HG03354 (cell line): Measurements from ENCODE around the gene IL10RB.

ENCODE experiments used
- ATAC-seq: cut with Tn5 transposase; IDR thresholded peaks from one replicate; pipeline ENCODE4 v1.9.1; 2021; ENCODE audit warnings: mild to moderate bottlenecking; ENCODE audit not compliant: unreplicated experiment, poor library complexity, severe bottlenecking

The IL10RB gene

GRCh38 chr21:33324291-33325221, 58.4 kb downstream of the IL10RB start, which contains the start of gene IFNAR1:
Gene IFNAR1, plus strand, starts transcription at chr21:33324970. Its CDS starts 86 bp downstream, at chr21:33325056.
- peak; percentile 88 for ATAC-seq

GRCh38 chr21:33325222-33326067, 59.3 kb downstream of the IL10RB start:
- ATAC-seq = peak; percentile 42

- ATAC-seq = no peak
Observed at GRCh38 chr21:33327326-33327725, 61.2 kb downstream of the IL10RB start.

- no peak for ATAC-seq
Observed at GRCh38 chr21:33327792-33328433, 61.7 kb downstream of the IL10RB start.

GRCh38 chr21:33330726-33331125, 64.6 kb downstream of the IL10RB start:
- ATAC-seq = no peak

GRCh38 chr21:33332143-33332542, 66.0 kb downstream of the IL10RB start:
- peak; percentile 78 for ATAC-seq

- ATAC-seq = no peak
Observed at GRCh38 chr21:33334191-33334590, 68.0 kb downstream of the IL10RB start.

GRCh38 chr21:33334824-33335223, 68.7 kb downstream of the IL10RB start:
- no peak for ATAC-seq

GRCh38 chr21:33339135-33339534, 73.0 kb downstream of the IL10RB start:
- no peak for ATAC-seq

GRCh38 chr21:33339918-33340317, 73.8 kb downstream of the IL10RB start:
- no peak for ATAC-seq

GRCh38 chr21:33345751-33346238, 79.6 kb downstream of the IL10RB start:
- ATAC-seq = no peak
